Loucy (cell line): Measurements from ENCODE around the gene NKX2-3.

Experiments
- H2AFZ ChIP-seq: fragments of 200-600 bp; sonication (generic); 2 replicates; pipeline ENCODE4 v1.6.0; 2016; ENCODE audit warnings: antibody characterized with exemption, mild to moderate bottlenecking, low read length, moderate library complexity
- H3F3A ChIP-seq: fragments of 200-600 bp; 2 replicates; pipeline ENCODE4 v1.6.0; 2016; ENCODE audit warnings: antibody characterized with exemption, low read depth, mild to moderate bottlenecking
- H3K27me3 ChIP-seq: fragments of 200-600 bp; sonication (generic); 2 replicates; pipeline ENCODE4 v1.6.1; 2014; ENCODE audit warnings: low read length, mild to moderate bottlenecking; ENCODE audit not compliant: insufficient read depth, poor library complexity, severe bottlenecking
- H3K36me3 ChIP-seq: fragments of 200-600 bp; sonication (generic); 2 replicates; pipeline ENCODE4 v1.6.1; 2016; ENCODE audit warnings: low read length; ENCODE audit not compliant: insufficient read depth
- H3K4me1 ChIP-seq: fragments of 200-600 bp; sonication (generic); 2 replicates; pipeline ENCODE4 v1.5.1; 2014; ENCODE audit warnings: low read length, mild to moderate bottlenecking; ENCODE audit not compliant: insufficient read depth, poor library complexity, severe bottlenecking
- H3K4me2 ChIP-seq: fragments of 200-600 bp; sonication (generic); 2 replicates; pipeline ENCODE4 v1.6.0; 2014; ENCODE audit warnings: antibody characterized with exemption, low read length, low read depth, mild to moderate bottlenecking; ENCODE audit not compliant: poor library complexity, severe bottlenecking
- H3K4me3 ChIP-seq: fragments of 200-600 bp; sonication (generic); 2 replicates; pipeline ENCODE4 v1.5.1; 2014; ENCODE audit warnings: low read length, mild to moderate bottlenecking, mixed read lengths; ENCODE audit not compliant: poor library complexity, severe bottlenecking
- H3K79me2 ChIP-seq: fragments of 200-600 bp; sonication (generic); 2 replicates; pipeline ENCODE4 v1.6.1; 2014; ENCODE audit warnings: low read length; ENCODE audit not compliant: insufficient read depth
- H3K9ac ChIP-seq: fragments of 200-600 bp; sonication (generic); 2 replicates; pipeline ENCODE4 v1.6.0; 2014; ENCODE audit warnings: mild to moderate bottlenecking, low read depth, low read length, moderate library complexity; ENCODE audit not compliant: poor library complexity, severe bottlenecking
- H3K9me2 ChIP-seq: fragments of 200-600 bp; sonication (generic); replicated peaks from 2 replicates; pipeline ENCODE4 v1.6.1; 2016; ENCODE audit warnings: low read depth, low read length, mixed read lengths
- H3K9me3 ChIP-seq: fragments of 200-600 bp; sonication (generic); 2 replicates; pipeline ENCODE4 v1.6.1; 2014; ENCODE audit warnings: mild to moderate bottlenecking, antibody characterized with exemption, low read length, low read depth; ENCODE audit not compliant: insufficient read depth
- H4K20me1 ChIP-seq: fragments of 200-600 bp; sonication (generic); 2 replicates; pipeline ENCODE4 v1.6.0; 2014; ENCODE audit warnings: antibody characterized with exemption, low read length, mild to moderate bottlenecking; ENCODE audit not compliant: insufficient read depth, poor library complexity, severe bottlenecking
- EZH2phosphoT487 ChIP-seq: fragments of 200-600 bp; IDR thresholded peaks from 2 replicates; pipeline ENCODE4 v1.6.1; 2018; ENCODE audit warnings: antibody characterized with exemption, mild to moderate bottlenecking, moderate library complexity, borderline replicate concordance
- TF ChIP-seq, protein P1 (sequence below): fragments of 200-600 bp; sonication (generic); conservative IDR thresholded peaks from 2 replicates; pipeline ENCODE4 v1.5.1; 2014; ENCODE audit warnings: mild to moderate bottlenecking, antibody characterized with exemption, low read length

NKX2-3 gene

DNA sequence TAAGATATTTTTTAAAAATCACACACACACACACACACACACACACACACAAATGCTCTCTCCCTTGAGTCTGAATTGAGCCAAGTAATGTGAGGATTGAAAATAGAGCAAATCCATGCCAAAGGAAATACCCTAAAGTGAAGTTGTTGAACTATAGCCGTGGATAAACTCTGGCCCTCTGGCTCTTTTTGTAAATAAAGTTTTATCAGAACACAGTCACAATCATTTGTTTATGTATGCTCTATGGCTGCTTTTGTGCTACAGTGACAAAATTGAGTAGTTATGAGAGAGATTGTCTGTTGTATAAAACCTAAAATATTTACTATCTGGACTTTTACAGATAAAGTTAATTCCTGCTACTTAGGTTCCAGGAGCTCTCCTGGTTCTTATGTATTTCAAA, 39.1 kb downstream of the NKX2-3 start:
- Histone ChIP-seq H3K27me3 (no peaks in the 10 kb centered on the region), H3K4me1 (no peaks in the 10 kb centered on the region), H3K36me3 (no peaks in the 10 kb centered on the region), H3K9me3 (no peaks in the 10 kb centered on the region), H3K9me2 (no peaks in the 10 kb centered on the region), H2AFZ (no peak overlapping the region), H3K79me2 (no peaks in the 10 kb centered on the region), H3F3A (no peaks in the 10 kb centered on the region), H3K4me3 (no peak overlapping the region), H3K9ac (no peak overlapping the region), H4K20me1 (no peaks in the 10 kb centered on the region), H3K4me2 (no peak overlapping the region)
- no peak for TF ChIP-seq EZH2phosphoT487
- TF ChIP-seq, protein P1, sequence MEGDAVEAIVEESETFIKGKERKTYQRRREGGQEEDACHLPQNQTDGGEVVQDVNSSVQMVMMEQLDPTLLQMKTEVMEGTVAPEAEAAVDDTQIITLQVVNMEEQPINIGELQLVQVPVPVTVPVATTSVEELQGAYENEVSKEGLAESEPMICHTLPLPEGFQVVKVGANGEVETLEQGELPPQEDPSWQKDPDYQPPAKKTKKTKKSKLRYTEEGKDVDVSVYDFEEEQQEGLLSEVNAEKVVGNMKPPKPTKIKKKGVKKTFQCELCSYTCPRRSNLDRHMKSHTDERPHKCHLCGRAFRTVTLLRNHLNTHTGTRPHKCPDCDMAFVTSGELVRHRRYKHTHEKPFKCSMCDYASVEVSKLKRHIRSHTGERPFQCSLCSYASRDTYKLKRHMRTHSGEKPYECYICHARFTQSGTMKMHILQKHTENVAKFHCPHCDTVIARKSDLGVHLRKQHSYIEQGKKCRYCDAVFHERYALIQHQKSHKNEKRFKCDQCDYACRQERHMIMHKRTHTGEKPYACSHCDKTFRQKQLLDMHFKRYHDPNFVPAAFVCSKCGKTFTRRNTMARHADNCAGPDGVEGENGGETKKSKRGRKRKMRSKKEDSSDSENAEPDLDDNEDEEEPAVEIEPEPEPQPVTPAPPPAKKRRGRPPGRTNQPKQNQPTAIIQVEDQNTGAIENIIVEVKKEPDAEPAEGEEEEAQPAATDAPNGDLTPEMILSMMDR, result no peak

DNA sequence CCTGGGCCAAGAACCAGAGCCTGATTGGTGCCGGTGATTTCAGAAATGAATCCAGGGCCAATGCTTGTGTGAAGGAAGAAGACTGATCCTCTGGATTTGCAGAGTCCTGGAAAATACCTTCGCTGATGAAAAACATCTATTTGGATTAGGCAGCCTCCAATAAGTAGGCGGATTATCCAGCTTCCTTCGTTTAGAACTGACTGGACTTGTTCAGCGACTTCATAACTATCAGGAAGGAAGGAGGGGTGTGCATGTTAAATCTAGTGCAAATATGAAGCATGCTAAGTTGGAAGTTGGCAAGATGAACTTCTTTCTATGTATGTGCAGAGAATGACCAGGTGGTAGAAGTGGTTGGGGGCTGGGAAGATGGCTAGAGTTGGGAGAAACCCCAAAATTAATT, 41.0 kb downstream of the NKX2-3 start:
- Histone ChIP-seq H3K9me2 (no peaks in the 10 kb centered on the region), H3K4me3 (no peak overlapping the region), H3K36me3 (no peaks in the 10 kb centered on the region)

DNA sequence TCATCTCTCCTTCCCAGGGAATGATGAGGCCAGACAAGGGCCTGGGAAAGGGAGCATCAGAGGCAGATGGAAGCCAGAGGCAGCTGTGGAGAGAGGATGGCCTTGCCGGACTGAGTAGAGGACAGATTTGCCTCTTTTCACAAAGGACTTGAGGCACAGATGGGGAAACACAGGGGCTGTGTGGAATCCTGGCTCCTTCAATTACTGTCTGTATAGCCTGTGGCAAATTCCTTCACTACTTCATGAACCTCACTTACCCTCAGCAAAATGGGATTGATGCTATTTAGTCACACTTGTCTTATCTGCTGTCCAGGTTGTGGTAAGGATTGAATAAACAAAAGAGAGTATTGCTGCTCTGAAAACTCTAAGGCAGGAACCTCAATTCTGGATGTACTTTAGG, 47.2 kb downstream of the NKX2-3 start:
- Histone ChIP-seq H3K79me2 (no peaks in the 10 kb centered on the region), H3K27me3 (no peaks in the 10 kb centered on the region), H3F3A (no peaks in the 10 kb centered on the region), H3K4me2 (no peak overlapping the region), H3K9me3 (no peaks in the 10 kb centered on the region), H3K9me2 (no peaks in the 10 kb centered on the region), H3K9ac (no peak overlapping the region), H2AFZ (no peak overlapping the region), H3K4me3 (no peak overlapping the region), H4K20me1 (no peaks in the 10 kb centered on the region), H3K4me1 (no peaks in the 10 kb centered on the region), H3K36me3 (no peaks in the 10 kb centered on the region)
- no peak for TF ChIP-seq EZH2phosphoT487
- TF ChIP-seq, protein P1, result no peak

More for the DNA sequence above, 41.0 kb downstream of the NKX2-3 start:
- Histone ChIP-seq H3K9ac (no peak overlapping the region), H3K27me3 (no peaks in the 10 kb centered on the region), H3F3A (no peaks in the 10 kb centered on the region), H3K9me3 (no peaks in the 10 kb centered on the region), H4K20me1 (no peaks in the 10 kb centered on the region), H3K4me2 (no peak overlapping the region), H3K79me2 (no peaks in the 10 kb centered on the region), H2AFZ (no peak overlapping the region), H3K4me1 (no peaks in the 10 kb centered on the region)
- TF ChIP-seq, protein P1, result no peak
- no peak for TF ChIP-seq EZH2phosphoT487
